ENCODE data around the gene CDC42BPB. TPM values are rescaled to one million over a fixed set of nuclear protein-coding genes. Genes with fewer than 3 reads are reported as not detected.

The CDC42BPB gene
- total RNA-seq, 4 donors from 2014 or later: 93.9 to 132 (median 110) TPM

DNA sequence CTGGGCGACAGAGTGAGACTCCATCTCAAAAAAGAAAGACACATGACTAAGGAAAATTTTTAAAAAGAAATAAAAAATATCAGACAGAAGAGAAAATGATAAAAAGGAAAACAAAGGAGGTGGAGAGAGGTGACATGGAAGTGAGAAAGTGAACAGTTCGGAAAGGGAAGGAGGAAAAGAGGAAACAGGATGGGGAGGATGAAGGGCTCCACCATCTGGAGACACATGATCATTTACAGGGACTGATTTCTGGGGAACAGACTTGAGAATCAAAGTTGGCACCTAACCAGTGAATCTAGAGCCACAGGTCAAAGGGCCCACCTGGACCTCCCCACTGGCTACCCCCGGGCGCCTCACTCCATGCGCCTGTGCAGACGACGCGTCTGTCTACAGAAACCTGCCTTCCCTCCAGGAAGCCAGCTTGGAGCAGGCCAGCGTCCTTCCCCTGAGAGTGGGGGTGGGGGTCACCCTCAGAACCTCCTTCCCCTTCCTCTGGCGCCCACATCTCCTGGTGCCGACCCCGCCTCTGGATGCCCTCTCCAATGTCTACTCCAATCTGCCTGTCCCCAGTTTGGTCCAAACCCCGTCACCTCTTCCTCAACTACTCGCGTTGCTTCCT, 74.4 kb downstream of the CDC42BPB start:
- H3K9me3 ChIP-seq: peaks cover 0 to 6% (median 3%) of the 10 kb centered on the region in 4 donors
- no peaks in the 10 kb centered on the region for H3K4me1 ChIP-seq
- H3K27me3 ChIP-seq: no peaks in the 10 kb centered on the region
- H3K36me3 ChIP-seq: peaks cover 39 to 100% (median 91%) of the 10 kb centered on the region in 4 donors
- TF ChIP-seq POLR2AphosphoS5 (IDR thresholded peaks at IDR 0.05): no peak
- TF ChIP-seq, protein P1, sequence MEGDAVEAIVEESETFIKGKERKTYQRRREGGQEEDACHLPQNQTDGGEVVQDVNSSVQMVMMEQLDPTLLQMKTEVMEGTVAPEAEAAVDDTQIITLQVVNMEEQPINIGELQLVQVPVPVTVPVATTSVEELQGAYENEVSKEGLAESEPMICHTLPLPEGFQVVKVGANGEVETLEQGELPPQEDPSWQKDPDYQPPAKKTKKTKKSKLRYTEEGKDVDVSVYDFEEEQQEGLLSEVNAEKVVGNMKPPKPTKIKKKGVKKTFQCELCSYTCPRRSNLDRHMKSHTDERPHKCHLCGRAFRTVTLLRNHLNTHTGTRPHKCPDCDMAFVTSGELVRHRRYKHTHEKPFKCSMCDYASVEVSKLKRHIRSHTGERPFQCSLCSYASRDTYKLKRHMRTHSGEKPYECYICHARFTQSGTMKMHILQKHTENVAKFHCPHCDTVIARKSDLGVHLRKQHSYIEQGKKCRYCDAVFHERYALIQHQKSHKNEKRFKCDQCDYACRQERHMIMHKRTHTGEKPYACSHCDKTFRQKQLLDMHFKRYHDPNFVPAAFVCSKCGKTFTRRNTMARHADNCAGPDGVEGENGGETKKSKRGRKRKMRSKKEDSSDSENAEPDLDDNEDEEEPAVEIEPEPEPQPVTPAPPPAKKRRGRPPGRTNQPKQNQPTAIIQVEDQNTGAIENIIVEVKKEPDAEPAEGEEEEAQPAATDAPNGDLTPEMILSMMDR (IDR thresholded peaks at IDR 0.05): no peak
- TF ChIP-seq POLR2A (IDR thresholded peaks at IDR 0.05; ENCODE audit: low read depth): no peak
- TF ChIP-seq EP300 (IDR thresholded peaks at IDR 0.05): no peak
- intact Hi-C loops (cut with DNase I): no loop called here
- WGBS: 86% methylated on average over 15 of the region's 15 CpGs
- no peak overlapping the region for H3K4me3 ChIP-seq
- DNase-seq (ENCODE audit: extremely low spot score): no peak
- H3K27ac ChIP-seq (replicated peaks in 1 of 4): no peak overlapping the region

DNA sequence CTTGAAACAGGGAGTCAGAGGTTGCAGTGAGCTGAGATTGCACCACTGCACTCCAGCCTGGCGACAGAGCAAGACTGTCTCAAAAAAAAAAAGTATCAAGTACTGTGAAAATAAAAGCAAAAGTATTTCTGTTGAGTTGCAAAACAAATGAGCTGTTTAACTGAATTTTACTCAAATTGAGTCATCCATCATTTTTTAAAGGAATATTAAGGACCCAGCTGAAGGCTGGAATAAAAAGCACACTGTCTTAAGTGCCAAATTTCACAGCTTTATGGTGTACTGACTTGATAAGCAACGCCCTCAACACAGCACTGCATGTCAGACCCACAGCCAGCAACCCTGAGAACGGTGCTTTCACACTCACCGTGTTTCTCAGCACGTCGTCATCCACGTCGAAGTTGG, 76.9 kb downstream of the CDC42BPB start:
- WGBS: 87% methylated on average over 8 of the region's 8 CpGs

DNA sequence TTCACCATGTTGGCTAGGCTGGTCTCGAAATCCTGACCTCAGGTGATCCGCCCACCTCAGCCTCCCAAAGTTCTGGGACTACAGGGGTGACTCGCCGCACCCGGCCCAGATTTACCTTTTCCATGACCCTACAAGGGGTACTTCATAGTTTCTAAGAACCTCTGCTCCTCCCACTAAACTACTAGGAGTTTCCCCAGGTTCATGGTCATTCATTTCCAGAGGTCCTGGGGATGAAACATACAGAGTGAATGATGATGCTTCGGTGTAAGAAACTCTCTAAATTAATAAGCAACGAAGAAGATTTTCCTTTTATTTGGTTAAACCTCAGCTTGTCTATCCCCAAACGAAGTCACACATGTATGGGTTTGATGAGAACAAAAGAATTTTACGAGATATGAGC, 77.9 kb downstream of the CDC42BPB start:
- 94% methylated on average over 9 of the region's 9 CpGs for WGBS
- Histone ChIP-seq H3K27me3 (no peaks in the 10 kb centered on the region), H3K27ac (replicated peaks in 1 of 4) (no peak overlapping the region), H3K9me3 (no peaks in the 10 kb centered on the region), H3K36me3 (peaks cover 67 to 100% (median 97%) of the 10 kb centered on the region in 4 donors), H3K4me3 (no peak overlapping the region), H3K4me1 (no peaks in the 10 kb centered on the region)
- no peak for DNase-seq (ENCODE audit: extremely low spot score)
- intact Hi-C loops (cut with DNase I): no loop called here
- TF ChIP-seq EP300 (IDR thresholded peaks at IDR 0.05): no peak
- no peak for TF ChIP-seq POLR2A (IDR thresholded peaks at IDR 0.05; ENCODE audit: low read depth)
- TF ChIP-seq, protein P1 (IDR thresholded peaks at IDR 0.05): no peak
- TF ChIP-seq POLR2AphosphoS5 (IDR thresholded peaks at IDR 0.05): no peak

More for the DNA sequence above, 76.9 kb downstream of the CDC42BPB start:
- Histone ChIP-seq H3K36me3 (peaks cover 58 to 100% (median 97%) of the 10 kb centered on the region in 4 donors), H3K27me3 (no peaks in the 10 kb centered on the region), H3K27ac (replicated peaks in 1 of 4) (no peak overlapping the region), H3K9me3 (no peaks in the 10 kb centered on the region), H3K4me1 (no peaks in the 10 kb centered on the region), H3K4me3 (no peak overlapping the region)
- TF ChIP-seq POLR2AphosphoS5 (IDR thresholded peaks at IDR 0.05): no peak
- TF ChIP-seq, protein P1 (IDR thresholded peaks at IDR 0.05): no peak
- no peak for TF ChIP-seq EP300 (IDR thresholded peaks at IDR 0.05)
- TF ChIP-seq POLR2A (IDR thresholded peaks at IDR 0.05; ENCODE audit: low read depth): no peak
- DNase-seq (ENCODE audit: extremely low spot score): no peak
- intact Hi-C loops (cut with DNase I): no loop called here

DNA sequence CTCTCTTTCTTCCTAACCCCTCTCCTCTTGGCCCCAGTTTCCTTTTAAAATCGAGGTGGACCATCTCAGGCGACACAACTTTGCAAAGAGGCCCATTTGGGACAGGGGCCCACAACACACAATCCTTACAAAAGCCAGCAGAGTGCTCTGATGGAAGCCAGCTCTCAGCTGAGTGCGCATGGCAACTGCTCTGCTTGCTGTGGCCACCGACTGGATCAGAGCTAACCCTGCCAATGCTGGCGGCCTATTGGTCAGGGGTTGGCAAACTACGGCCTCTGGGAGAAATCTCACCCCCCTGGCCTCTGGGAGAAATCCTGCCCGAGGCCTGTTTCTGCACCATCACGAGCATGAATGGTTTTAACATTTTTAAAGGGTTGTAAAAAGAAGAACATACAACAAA, 79.9 kb downstream of the CDC42BPB start:
- Histone ChIP-seq H3K4me3 (no peak overlapping the region), H3K36me3 (peaks cover 80 to 99% (median 96%) of the 10 kb centered on the region in 4 donors), H3K9me3 (no peaks in the 10 kb centered on the region), H3K27me3 (no peaks in the 10 kb centered on the region), H3K4me1 (no peaks in the 10 kb centered on the region), H3K27ac (replicated peaks in 1 of 4) (no peak overlapping the region)
- 88% methylated on average over 8 of the region's 8 CpGs for WGBS
- TF ChIP-seq POLR2AphosphoS5 (IDR thresholded peaks at IDR 0.05) (no peak), EP300 (IDR thresholded peaks at IDR 0.05) (no peak), POLR2A (IDR thresholded peaks at IDR 0.05; ENCODE audit: low read depth) (no peak)
- TF ChIP-seq, protein P1 (IDR thresholded peaks at IDR 0.05): no peak
- intact Hi-C loops (cut with DNase I): no loop called here
- no peak for DNase-seq (ENCODE audit: extremely low spot score)

DNA sequence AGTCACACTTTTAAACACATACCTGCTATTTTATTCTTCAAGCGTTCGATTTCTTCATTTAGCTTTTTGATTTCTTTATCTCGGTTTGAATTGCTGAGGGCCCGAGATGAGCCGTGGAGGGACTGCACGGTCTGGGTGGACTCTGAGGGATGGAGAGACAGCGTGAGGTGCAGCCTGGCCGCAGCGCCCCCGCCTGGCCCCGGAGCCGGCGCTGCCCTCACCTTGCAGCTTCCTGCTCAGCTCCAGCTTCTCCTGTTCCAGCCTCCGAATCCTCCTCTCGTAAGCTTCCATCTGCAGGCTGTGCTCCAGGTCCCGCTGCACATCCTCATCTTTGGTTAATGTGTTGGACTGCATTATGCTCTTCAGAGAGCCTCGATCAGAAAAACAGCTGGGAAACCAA, 81.7 kb downstream of the CDC42BPB start:
- Histone ChIP-seq H3K36me3 (peaks cover 82 to 98% (median 96%) of the 10 kb centered on the region in 4 donors), H3K9me3 (no peaks in the 10 kb centered on the region), H3K27ac (replicated peaks in 1 of 4) (no peak overlapping the region), H3K4me1 (no peaks in the 10 kb centered on the region), H3K4me3 (no peak overlapping the region), H3K27me3 (no peaks in the 10 kb centered on the region)
- 91% methylated on average over 17 of the region's 17 CpGs for WGBS
- no peak for TF ChIP-seq EP300 (IDR thresholded peaks at IDR 0.05)
- TF ChIP-seq, protein P1 (IDR thresholded peaks at IDR 0.05): no peak
- no peak for TF ChIP-seq POLR2AphosphoS5 (IDR thresholded peaks at IDR 0.05)
- intact Hi-C loops (cut with DNase I): no loop called here
- no peak for DNase-seq (ENCODE audit: extremely low spot score)

Data from esophagus muscularis mucosa (tissue), 4 donors.